Central memory CD8-positive, alpha-beta T cell (primary cell): ENCODE measurements around the gene OMP.
"Not testable (repeated sequence)": the region's sequence is repeated elsewhere in the genome, so short reads cannot be mapped to it uniquely, and the experiment has no call there.

Source experiments
- ATAC-seq: fragments of 150-1000 bp; cut with Tn5 transposase; replicated peaks from 2 replicates; pipeline ENCODE4 v1.10.0; 2022; ENCODE audit warnings: mild to moderate bottlenecking, moderate FRiP score, moderate number of reproducible peaks; ENCODE audit not compliant: poor library complexity, severe bottlenecking; ENCODE audit errors: extremely low read depth
- DNase-seq, 2 donors: peaks; one replicate each; pipeline ENCODE4 v3.0.0; 2021; ENCODE audit warnings: low spot score in 2 of 2
- H3K27ac Mint-ChIP-seq: one replicate; pipeline ENCODE4 v1.8.0; 2022; ENCODE audit warnings: low read depth, mild to moderate bottlenecking, moderate library complexity, mixed read lengths
- H3K27me3 Mint-ChIP-seq: one replicate; pipeline ENCODE4 v1.8.0; 2022; ENCODE audit warnings: mixed read lengths
- H3K36me3 Mint-ChIP-seq: one replicate; pipeline ENCODE4 v1.8.0; 2022; ENCODE audit warnings: mild to moderate bottlenecking, moderate library complexity, mixed read lengths; ENCODE audit not compliant: insufficient read depth
- H3K4me1 Mint-ChIP-seq: one replicate; pipeline ENCODE4 v1.8.0; 2022; ENCODE audit warnings: mixed read lengths
- H3K4me3 Mint-ChIP-seq: one replicate; pipeline ENCODE4 v1.8.0; 2022; ENCODE audit warnings: mild to moderate bottlenecking, moderate library complexity, mixed read lengths
- H3K9me3 Mint-ChIP-seq: one replicate; pipeline ENCODE4 v1.8.0; 2022; ENCODE audit warnings: mixed read lengths

OMP gene

GRCh38 chr11:77102246-77103210 is at the start of gene OMP:
Gene OMP (plus strand): TSS chr11:77102840. CDS start chr11:77102840, 0 bp downstream.
- H3K9me3 Mint-ChIP-seq, result no peaks in the 10 kb centered on the region
- no peak within 1 kb of the TSS for H3K4me3 Mint-ChIP-seq
- H3K36me3 Mint-ChIP-seq, result peaks cover 2% of the 10 kb centered on the region
- no peak within 1 kb of the TSS for H3K27ac Mint-ChIP-seq
- ATAC-seq (no peak), DNase-seq (no peak)
- no peaks in the 10 kb centered on the region for H3K27me3 Mint-ChIP-seq
- no peaks in the 10 kb centered on the region for H3K4me1 Mint-ChIP-seq

GRCh38 chr11:77053217-77054015 is 49.2 kb upstream of the OMP start:
- no peak overlapping the region for H3K27ac Mint-ChIP-seq
- no peak overlapping the region for H3K4me3 Mint-ChIP-seq
- H3K27me3 Mint-ChIP-seq, result no peaks in the 10 kb centered on the region
- ATAC-seq (no peak), DNase-seq (no peak)
- H3K36me3 Mint-ChIP-seq, result no peaks in the 10 kb centered on the region
- no peaks in the 10 kb centered on the region for H3K4me1 Mint-ChIP-seq
- H3K9me3 Mint-ChIP-seq, result no peaks in the 10 kb centered on the region

- no peaks in the 10 kb centered on the region for H3K27me3 Mint-ChIP-seq
- DNase-seq (no peak), ATAC-seq (no peak)
- no peaks in the 10 kb centered on the region for H3K4me1 Mint-ChIP-seq
- H3K9me3 Mint-ChIP-seq, result no peaks in the 10 kb centered on the region
- H3K4me3 Mint-ChIP-seq, result no peak overlapping the region
- H3K36me3 Mint-ChIP-seq, result no peaks in the 10 kb centered on the region
- H3K27ac Mint-ChIP-seq, result no peak overlapping the region
These were observed 48.6 kb upstream of the OMP start for GRCh38 chr11:77054084-77054483.

- H3K27me3 Mint-ChIP-seq, result no peaks in the 10 kb centered on the region
- no peak overlapping the region for H3K27ac Mint-ChIP-seq
- H3K9me3 Mint-ChIP-seq, result no peaks in the 10 kb centered on the region
- DNase-seq (no peak), ATAC-seq (no peak)
- no peaks in the 10 kb centered on the region for H3K36me3 Mint-ChIP-seq
- H3K4me3 Mint-ChIP-seq, result no peak overlapping the region
- no peaks in the 10 kb centered on the region for H3K4me1 Mint-ChIP-seq
These were observed 47.5 kb upstream of the OMP start for GRCh38 chr11:77055101-77055561.

- no peak overlapping the region for H3K4me3 Mint-ChIP-seq
- H3K27ac Mint-ChIP-seq, result no peak overlapping the region
- no peaks in the 10 kb centered on the region for H3K36me3 Mint-ChIP-seq
- H3K4me1 Mint-ChIP-seq, result no peaks in the 10 kb centered on the region
- ATAC-seq (no peak), DNase-seq (no peak)
- no peaks in the 10 kb centered on the region for H3K9me3 Mint-ChIP-seq
- no peaks in the 10 kb centered on the region for H3K27me3 Mint-ChIP-seq
These were observed 46.7 kb upstream of the OMP start for GRCh38 chr11:77055913-77056312.

- Mint-ChIP-seq H3K9me3 (no peaks in the 10 kb centered on the region), H3K4me3 (no peak overlapping the region), H3K27ac (no peak overlapping the region), H3K36me3 (no peaks in the 10 kb centered on the region), H3K4me1 (no peaks in the 10 kb centered on the region), H3K27me3 (no peaks in the 10 kb centered on the region)
- DNase-seq (no peak), ATAC-seq (no peak)
These were observed 45.7 kb upstream of the OMP start for GRCh38 chr11:77056814-77057402.

- ATAC-seq (no peak), DNase-seq (no peak)
- Mint-ChIP-seq H3K27ac (no peak overlapping the region), H3K9me3 (no peaks in the 10 kb centered on the region), H3K4me3 (no peak overlapping the region), H3K27me3 (no peaks in the 10 kb centered on the region), H3K36me3 (no peaks in the 10 kb centered on the region), H3K4me1 (no peaks in the 10 kb centered on the region)
These were observed 44.6 kb upstream of the OMP start for GRCh38 chr11:77057938-77058474.

GRCh38 chr11:77058900-77059299 is 43.7 kb upstream of the OMP start:
- ATAC-seq (no peak), DNase-seq (no peak)
- H3K27me3 Mint-ChIP-seq, result no peaks in the 10 kb centered on the region
- H3K4me1 Mint-ChIP-seq, result no peaks in the 10 kb centered on the region
- H3K4me3 Mint-ChIP-seq, result no peak overlapping the region
- no peak overlapping the region for H3K27ac Mint-ChIP-seq
- no peaks in the 10 kb centered on the region for H3K36me3 Mint-ChIP-seq
- no peaks in the 10 kb centered on the region for H3K9me3 Mint-ChIP-seq

- H3K4me3 Mint-ChIP-seq, result no peak overlapping the region
These were observed 42.8 kb upstream of the OMP start for GRCh38 chr11:77059806-77060205.

GRCh38 chr11:77060234-77060633 is 42.4 kb upstream of the OMP start:
- Mint-ChIP-seq H3K9me3 (no peaks in the 10 kb centered on the region), H3K4me1 (no peaks in the 10 kb centered on the region), H3K27ac (no peak overlapping the region), H3K36me3 (no peaks in the 10 kb centered on the region), H3K27me3 (no peaks in the 10 kb centered on the region), H3K4me3 (no peak overlapping the region)
- no peak for DNase-seq
- no peak for ATAC-seq

More at GRCh38 chr11:77059806-77060205, 42.8 kb upstream of the OMP start:
- H3K4me1 Mint-ChIP-seq, result no peaks in the 10 kb centered on the region
- no peaks in the 10 kb centered on the region for H3K36me3 Mint-ChIP-seq
- no peak for ATAC-seq
- no peaks in the 10 kb centered on the region for H3K9me3 Mint-ChIP-seq
- no peak for DNase-seq
- H3K27ac Mint-ChIP-seq, result no peak overlapping the region
- no peaks in the 10 kb centered on the region for H3K27me3 Mint-ChIP-seq

GRCh38 chr11:77061258-77061657 is 41.4 kb upstream of the OMP start:
- ATAC-seq, H3K4me3 Mint-ChIP-seq, H3K36me3 Mint-ChIP-seq, H3K27me3 Mint-ChIP-seq, H3K9me3 Mint-ChIP-seq, DNase-seq, H3K27ac Mint-ChIP-seq, H3K4me1 Mint-ChIP-seq: not testable (repeated sequence)

GRCh38 chr11:77062924-77063323 is 39.7 kb upstream of the OMP start:
- Mint-ChIP-seq H3K27ac (no peak overlapping the region), H3K4me3 (no peak overlapping the region), H3K27me3 (no peaks in the 10 kb centered on the region), H3K9me3 (no peaks in the 10 kb centered on the region), H3K4me1 (peaks cover 6% of the 10 kb centered on the region), H3K36me3 (peaks cover 7% of the 10 kb centered on the region)
- no peak for DNase-seq
- ATAC-seq, result no peak
